HG02884 (cell line): ENCODE measurements around the gene DPAGT1.
"Not testable (repeated sequence)": the region's sequence is repeated elsewhere in the genome, so short reads cannot be mapped to it uniquely, and the experiment has no call there.

ENCODE experiments used
- ATAC-seq: cut with Tn5 transposase; IDR thresholded peaks from one replicate; pipeline ENCODE4 v1.9.1; 2021; ENCODE audit warnings: mild to moderate bottlenecking, moderate library complexity; ENCODE audit not compliant: unreplicated experiment

The DPAGT1 gene

GRCh38 chr11:119101759-119102423 lies at the start of gene DPAGT1:
Gene DPAGT1 (minus strand): TSS chr11:119101853. CDS start chr11:119101655, 198 bp downstream.
- ATAC-seq = peak; percentile 69

GRCh38 chr11:119149786-119150275 lies 48.2 kb upstream of the DPAGT1 start:
- no peak for ATAC-seq

GRCh38 chr11:119149018-119149785 lies 47.5 kb upstream of the DPAGT1 start, which contains the start of gene ABCG4:
Gene ABCG4 (plus strand): TSS chr11:119149052. CDS start chr11:119149966, 914 bp downstream.
- ATAC-seq = no peak

- ATAC-seq = no peak
Observed at GRCh38 chr11:119148720-119149017, 47.0 kb upstream of the DPAGT1 start.

GRCh38 chr11:119147604-119148333 lies 46.1 kb upstream of the DPAGT1 start:
- no peak for ATAC-seq

- no peak for ATAC-seq
Observed at GRCh38 chr11:119145551-119145950, 43.9 kb upstream of the DPAGT1 start.

GRCh38 chr11:119144825-119145486 lies 43.3 kb upstream of the DPAGT1 start:
- no peak for ATAC-seq

GRCh38 chr11:119139276-119139675 lies 37.6 kb upstream of the DPAGT1 start:
- not testable (repeated sequence) for ATAC-seq

GRCh38 chr11:119134389-119134978 lies 32.8 kb upstream of the DPAGT1 start:
- no peak for ATAC-seq

- no peak for ATAC-seq
Observed at GRCh38 chr11:119130662-119131061, 29.0 kb upstream of the DPAGT1 start.

- no peak for ATAC-seq
Observed at GRCh38 chr11:119126675-119127268, 25.1 kb upstream of the DPAGT1 start.

GRCh38 chr11:119125821-119126220 lies 24.2 kb upstream of the DPAGT1 start:
- ATAC-seq = no peak

- ATAC-seq = no peak
Observed at GRCh38 chr11:119121811-119122124, 20.1 kb upstream of the DPAGT1 start.

- peak; percentile 92 for ATAC-seq
Observed at GRCh38 chr11:119121008-119121810, 19.6 kb upstream of the DPAGT1 start, which contains the start of gene HINFP. Gene HINFP (plus strand): TSS chr11:119121580. CDS start chr11:119126945, 5,365 bp downstream.

- no peak for ATAC-seq
Observed at GRCh38 chr11:119120639-119121007, 19.0 kb upstream of the DPAGT1 start.

GRCh38 chr11:119118946-119119345 lies 17.3 kb upstream of the DPAGT1 start:
- no peak for ATAC-seq

GRCh38 chr11:119118227-119118626 lies 16.6 kb upstream of the DPAGT1 start:
- no peak for ATAC-seq

- no peak for ATAC-seq
Observed at GRCh38 chr11:119117004-119117706, 15.5 kb upstream of the DPAGT1 start.

GRCh38 chr11:119116601-119117000 lies 14.9 kb upstream of the DPAGT1 start:
- no peak for ATAC-seq
